Activated CD8-positive, alpha-beta memory T cell treated with anti-CD3 and anti-CD28 coated beads, Interleukin-2, amount 50 U/mL, for 48 hours (primary cell): ENCODE data around the gene HMGN5.

Experiments
- DNase-seq: peaks from one replicate; pipeline ENCODE4 v3.0.0-alpha.2; 2020

Gene HMGN5

GRCh38 chrX:81201671-81202455, at the start of gene HMGN5, which contains the start of gene SH3BGRL:
HMGN5 (minus strand) TSS chrX:81201913; CDS start chrX:81121549, 80,364 bp downstream.
SH3BGRL (plus strand) TSS chrX:81202102; CDS start chrX:81202201, 99 bp downstream.
- peak; percentile 71 for DNase-seq

- no peak for DNase-seq
These were observed 40.0 kb upstream of the HMGN5 start for GRCh38 chrX:81241753-81242152.

- no peak for DNase-seq
These were observed 39.1 kb upstream of the HMGN5 start for GRCh38 chrX:81240701-81241331.

- no peak for DNase-seq
These were observed 36.5 kb upstream of the HMGN5 start for GRCh38 chrX:81238166-81238565.

GRCh38 chrX:81237516-81237915, 35.8 kb upstream of the HMGN5 start:
- DNase-seq, result no peak

- DNase-seq, result no peak
These were observed 30.5 kb upstream of the HMGN5 start for GRCh38 chrX:81232218-81232617.

GRCh38 chrX:81231476-81231875, 29.8 kb upstream of the HMGN5 start:
- DNase-seq, result no peak

GRCh38 chrX:81229901-81230300, 28.2 kb upstream of the HMGN5 start:
- DNase-seq, result no peak

GRCh38 chrX:81229229-81229628, 27.5 kb upstream of the HMGN5 start:
- DNase-seq, result no peak

- DNase-seq, result no peak
These were observed 14.0 kb upstream of the HMGN5 start for GRCh38 chrX:81215685-81216084.

GRCh38 chrX:81208916-81209315, 7.2 kb upstream of the HMGN5 start:
- no peak for DNase-seq

GRCh38 chrX:81206476-81206875, 4.8 kb upstream of the HMGN5 start:
- DNase-seq, result no peak

- DNase-seq, result no peak
These were observed 3.8 kb upstream of the HMGN5 start for GRCh38 chrX:81205551-81205950.

- DNase-seq, result no peak
These were observed 1.2 kb upstream of the HMGN5 start for GRCh38 chrX:81202943-81203342.

- DNase-seq, result no peak
These were observed 725 bp upstream of the HMGN5 start for GRCh38 chrX:81202456-81202819.

GRCh38 chrX:81201071-81201470, 642 bp downstream of the HMGN5 start:
- DNase-seq, result no peak

GRCh38 chrX:81195712-81196111, 6.0 kb downstream of the HMGN5 start:
- peak; percentile 66 for DNase-seq

GRCh38 chrX:81195259-81195658, 6.5 kb downstream of the HMGN5 start:
- no peak for DNase-seq

GRCh38 chrX:81174286-81174685, 27.4 kb downstream of the HMGN5 start:
- DNase-seq, result no peak

GRCh38 chrX:81168391-81168790, 33.3 kb downstream of the HMGN5 start:
- no peak for DNase-seq

GRCh38 chrX:81121513-81122363, 80.0 kb downstream of the HMGN5 start:
- peak; percentile 87 for DNase-seq

- peak; percentile 50 for DNase-seq
These were observed 80.8 kb downstream of the HMGN5 start for GRCh38 chrX:81120936-81121371.

- no peak for DNase-seq
These were observed 81.3 kb downstream of the HMGN5 start for GRCh38 chrX:81120258-81120935.
